Subcutaneous abdominal adipose tissue (tissue), 5 donors: Measurements from ENCODE around the gene GARS1.

Experiments
- H3K27ac ChIP-seq: one replicate; pipeline ENCODE4 v1.7.0; 2013; ENCODE audit warnings: low read depth, mild to moderate bottlenecking, inconsistent platforms, low read length, moderate library complexity
- H3K27me3 ChIP-seq, 5 donors: one replicate each; pipeline ENCODE4 v1.7.0; 2013; ENCODE audit warnings: low read length in 5 of 5, inconsistent platforms in 1 of 5; ENCODE audit not compliant: control insufficient read depth in 5 of 5, insufficient read depth in 4 of 5
- H3K36me3 ChIP-seq, 5 donors: one replicate each; pipeline ENCODE4 v1.7.0; 2013; ENCODE audit warnings: low read length in 5 of 5; ENCODE audit not compliant: control insufficient read depth in 5 of 5, insufficient read depth in 5 of 5
- H3K4me1 ChIP-seq, 5 donors: one replicate each; pipeline ENCODE4 v1.7.0; 2013; ENCODE audit warnings: low read length in 5 of 5, mild to moderate bottlenecking in 3 of 5, moderate library complexity in 1 of 5; ENCODE audit not compliant: control insufficient read depth in 5 of 5, insufficient read depth in 5 of 5
- H3K4me3 ChIP-seq, 5 donors: one replicate each; pipeline ENCODE4 v1.7.0; 2013; ENCODE audit warnings: low read length in 5 of 5, low read depth in 1 of 5
- H3K9ac ChIP-seq, 5 donors: one replicate each; pipeline ENCODE4 v1.7.0; 2013; ENCODE audit warnings: low read length in 5 of 5, mild to moderate bottlenecking in 4 of 5, moderate library complexity in 3 of 5
- H3K9me3 ChIP-seq, 5 donors: one replicate each; pipeline ENCODE4 v1.7.0; 2013; ENCODE audit warnings: low read length in 5 of 5; ENCODE audit not compliant: control insufficient read depth in 5 of 5
- donor health status: healthy.
- donor health status: healthy.
- donor health status: healthy.
- donor health status: healthy.
- donor health status: healthy.

Gene GARS1

DNA sequence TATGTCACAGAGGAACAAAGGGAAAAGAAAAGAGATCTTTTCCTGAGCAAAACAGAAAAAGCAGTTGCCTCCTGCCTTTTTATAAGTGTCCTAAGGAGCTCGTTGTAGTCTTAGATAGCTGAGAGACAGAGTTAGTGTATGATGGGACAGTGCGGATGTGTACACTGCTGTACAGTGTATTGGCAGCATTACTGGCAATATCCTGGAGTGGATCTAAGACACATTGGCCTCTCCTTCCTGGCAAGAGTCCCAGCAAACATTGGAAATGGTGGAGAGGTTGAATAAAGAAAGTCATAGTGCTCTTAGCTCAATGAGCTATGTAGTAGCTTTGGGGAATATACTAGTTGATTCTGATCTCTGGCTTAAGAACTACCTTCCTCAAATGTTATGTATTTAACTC is 22.7 kb downstream of the GARS1 start:
- H3K27ac ChIP-seq = no peak overlapping the region
- no peaks in the 10 kb centered on the region for H3K4me1 ChIP-seq
- H3K36me3 ChIP-seq = peaks cover 56 to 80% (median 71%) of the 10 kb centered on the region in 5 donors
- no peak overlapping the region for H3K4me3 ChIP-seq
- H3K9me3 ChIP-seq = no peaks in the 10 kb centered on the region
- no peaks in the 10 kb centered on the region for H3K27me3 ChIP-seq
- no peak overlapping the region for H3K9ac ChIP-seq

DNA sequence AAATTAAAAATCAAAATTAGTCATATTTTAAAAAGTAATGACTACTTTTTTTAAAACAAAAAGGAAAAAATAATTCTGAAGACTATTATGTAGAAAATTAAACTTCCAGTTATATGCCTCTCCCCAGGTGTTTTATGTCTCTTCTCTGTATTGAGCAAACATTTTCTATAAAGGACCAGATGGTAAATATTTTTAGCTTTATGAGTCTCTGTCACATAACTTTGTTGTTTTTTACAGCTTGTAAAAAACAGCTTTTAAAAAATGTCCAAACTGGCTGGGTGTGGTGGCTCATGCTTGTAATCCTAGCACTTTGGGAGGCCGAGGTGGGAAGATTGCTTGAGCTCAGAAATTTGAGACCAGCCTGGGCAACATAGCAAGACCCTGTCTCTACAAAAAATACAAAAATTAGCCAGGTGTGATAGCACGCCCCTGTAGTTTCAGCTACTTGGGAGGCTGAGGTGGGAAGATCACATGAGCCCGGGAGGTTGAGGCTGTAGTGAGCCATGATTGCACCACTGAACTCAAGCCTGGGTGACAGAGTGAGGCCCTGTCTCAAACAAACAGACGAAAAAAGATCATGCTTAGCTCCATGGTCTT is 23.5 kb downstream of the GARS1 start:
- Histone ChIP-seq H3K27ac (no peak overlapping the region), H3K4me3 (no peak overlapping the region), H3K27me3 (no peaks in the 10 kb centered on the region), H3K9ac (no peak overlapping the region), H3K4me1 (no peaks in the 10 kb centered on the region), H3K9me3 (no peaks in the 10 kb centered on the region), H3K36me3 (peaks cover 57 to 76% (median 67%) of the 10 kb centered on the region in 5 donors)

- Histone ChIP-seq H3K4me1 (no peaks in the 10 kb centered on the region), H3K4me3 (no peak overlapping the region), H3K36me3 (peaks cover 56 to 78% (median 67%) of the 10 kb centered on the region in 5 donors), H3K27ac (no peak overlapping the region), H3K9ac (no peak overlapping the region), H3K9me3 (no peaks in the 10 kb centered on the region), H3K27me3 (no peaks in the 10 kb centered on the region)
Measured at GRCh38 chr7:30618961-30619360, 24.3 kb downstream of the GARS1 start.

GRCh38 chr7:30625283-30625682 is 30.6 kb downstream of the GARS1 start:
- peaks cover 57 to 81% (median 62%) of the 10 kb centered on the region in 5 donors for H3K36me3 ChIP-seq
- no peak overlapping the region for H3K9ac ChIP-seq

GRCh38 chr7:30627026-30627425 is 32.3 kb downstream of the GARS1 start:
- Histone ChIP-seq H3K27me3 (no peaks in the 10 kb centered on the region), H3K27ac (no peak overlapping the region), H3K36me3 (peaks cover 55 to 81% (median 61%) of the 10 kb centered on the region in 5 donors), H3K9me3 (no peaks in the 10 kb centered on the region), H3K4me1 (no peaks in the 10 kb centered on the region), H3K4me3 (no peak overlapping the region), H3K9ac (no peak overlapping the region)

More at GRCh38 chr7:30625283-30625682, 30.6 kb downstream of the GARS1 start:
- Histone ChIP-seq H3K27me3 (no peaks in the 10 kb centered on the region), H3K4me1 (no peaks in the 10 kb centered on the region), H3K4me3 (no peak overlapping the region), H3K27ac (no peak overlapping the region), H3K9me3 (no peaks in the 10 kb centered on the region)

- Histone ChIP-seq H3K36me3 (peaks cover 51 to 96% (median 74%) of the 10 kb centered on the region in 5 donors), H3K4me1 (no peaks in the 10 kb centered on the region), H3K27me3 (no peaks in the 10 kb centered on the region), H3K4me3 (no peak overlapping the region), H3K9me3 (no peaks in the 10 kb centered on the region), H3K9ac (no peak overlapping the region), H3K27ac (no peak overlapping the region)
Measured at GRCh38 chr7:30630986-30631385, 36.3 kb downstream of the GARS1 start.

DNA sequence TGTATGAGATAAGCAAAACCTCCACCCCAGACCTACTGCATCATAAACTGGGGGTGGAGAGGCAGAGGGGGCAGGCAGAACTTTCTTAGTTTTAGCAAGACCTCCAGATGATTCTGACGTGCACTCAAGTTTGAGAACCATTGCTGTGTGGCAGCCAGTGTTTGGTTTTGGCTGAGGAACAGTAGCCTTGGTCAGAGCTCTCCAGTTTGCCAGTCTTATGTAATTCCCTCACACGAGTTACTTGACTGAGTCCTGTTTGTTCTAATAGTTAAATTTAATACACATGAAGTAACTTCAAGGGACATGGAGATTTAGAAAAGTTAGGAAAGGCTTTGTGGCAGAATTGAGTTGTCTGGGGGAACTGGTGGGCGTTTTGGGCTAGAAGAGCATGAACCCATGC is 38.5 kb downstream of the GARS1 start:
- H3K36me3 ChIP-seq = peaks cover 44 to 77% (median 64%) of the 10 kb centered on the region in 5 donors

DNA sequence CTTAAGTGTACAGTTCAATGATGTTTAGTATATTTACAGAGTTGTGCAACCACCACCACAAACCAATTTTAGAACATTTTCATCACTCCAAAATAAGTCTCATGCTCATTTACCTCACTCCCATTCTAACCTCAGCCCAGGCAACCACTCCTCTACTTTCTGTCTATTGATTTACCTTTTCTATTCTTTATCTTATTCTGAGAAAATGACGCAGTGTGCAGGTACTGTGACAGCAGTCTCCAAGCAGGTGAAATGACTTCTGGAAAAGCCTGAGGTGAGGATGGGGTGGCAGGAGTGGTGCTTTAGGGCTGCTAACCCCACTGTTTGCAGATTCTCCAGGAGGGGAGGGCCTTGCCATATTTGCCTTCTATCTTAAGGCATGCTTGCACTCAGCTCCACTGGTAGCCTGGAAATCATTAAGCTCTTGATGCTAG is 39.5 kb downstream of the GARS1 start:
- no peak overlapping the region for H3K27ac ChIP-seq
- H3K9me3 ChIP-seq = no peaks in the 10 kb centered on the region
- H3K36me3 ChIP-seq = peaks cover 35 to 67% (median 54%) of the 10 kb centered on the region in 5 donors
- H3K4me3 ChIP-seq = no peak overlapping the region
- no peaks in the 10 kb centered on the region for H3K27me3 ChIP-seq
- no peak overlapping the region for H3K9ac ChIP-seq
- H3K4me1 ChIP-seq = no peaks in the 10 kb centered on the region

More for the DNA sequence above, 38.5 kb downstream of the GARS1 start:
- Histone ChIP-seq H3K9me3 (no peaks in the 10 kb centered on the region), H3K9ac (no peak overlapping the region), H3K27ac (no peak overlapping the region), H3K4me3 (no peak overlapping the region), H3K4me1 (no peaks in the 10 kb centered on the region), H3K27me3 (no peaks in the 10 kb centered on the region)

- Histone ChIP-seq H3K9me3 (no peaks in the 10 kb centered on the region), H3K27me3 (no peaks in the 10 kb centered on the region), H3K27ac (no peak overlapping the region), H3K4me3 (no peak overlapping the region), H3K9ac (no peak overlapping the region), H3K36me3 (peaks cover 30 to 62% (median 49%) of the 10 kb centered on the region in 5 donors), H3K4me1 (no peaks in the 10 kb centered on the region)
Measured at GRCh38 chr7:30634634-30635201, 40.0 kb downstream of the GARS1 start.

DNA sequence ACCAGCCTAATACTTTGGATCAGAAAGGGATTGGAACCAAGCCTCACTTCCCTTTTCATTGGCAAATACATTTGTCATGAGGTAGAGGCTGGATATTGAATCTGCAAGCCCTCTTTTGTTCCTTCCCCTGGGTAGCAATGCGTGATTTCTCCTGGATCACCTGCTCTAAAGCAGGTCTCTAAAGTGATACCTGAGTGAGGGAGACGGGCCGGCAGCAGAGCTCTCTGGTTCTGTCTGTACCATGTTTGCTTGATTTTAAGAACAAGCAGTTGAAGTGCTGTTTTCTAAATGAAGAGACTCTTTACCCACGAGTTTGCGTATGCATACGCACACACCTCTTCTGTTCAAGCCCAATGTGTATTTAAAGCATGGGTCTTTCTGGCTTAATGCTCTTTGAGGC is 41.1 kb downstream of the GARS1 start:
- Histone ChIP-seq H3K36me3 (peaks cover 25 to 52% (median 46%) of the 10 kb centered on the region in 5 donors), H3K27me3 (no peaks in the 10 kb centered on the region), H3K9me3 (no peaks in the 10 kb centered on the region), H3K27ac (no peak overlapping the region), H3K9ac (no peak overlapping the region), H3K4me3 (no peak overlapping the region), H3K4me1 (no peaks in the 10 kb centered on the region)
